A673 (cell line): ENCODE measurements around the gene PPP4R2. TPM values are rescaled to one million over a fixed set of nuclear protein-coding genes. Genes with fewer than 3 reads are reported as not detected.

ENCODE experiments used
- BruUV-seq: library from RNA; stranded (reverse); fragments of 400-500 nt; replicated peaks from 2 replicates; lab custom pipeline; 2021; lab: Mats Ljungman, UMichigan
- CTCF ChIA-PET: fragments of 300-600 bp; sonication (Branson Sonifier 250); formaldehyde crosslinking; loops from one replicate; lab custom pipeline; 2022; ENCODE audit warnings: antibody characterized with exemption; lab: Charles Lee
- POLR2A ChIA-PET: fragments of 300-600 bp; sonication (Branson Sonifier 250); formaldehyde crosslinking; loops from one replicate; lab custom pipeline; 2022; ENCODE audit warnings: antibody characterized with exemption; ENCODE audit not compliant: low non-redundant PET; lab: Charles Lee
- DNase-seq: peaks from one replicate; pipeline ENCODE4 v3.0.0-alpha.2; 2015; ENCODE audit warnings: low spot score
- H3K27ac ChIP-seq: fragments of 200-600 bp; sonication (generic); 2 replicates; pipeline ENCODE4 v1.5.1; 2016; ENCODE audit warnings: mixed run types, low read depth, mild to moderate bottlenecking, mixed read lengths, antibody characterized with exemption, low read length; ENCODE audit not compliant: poor library complexity, severe bottlenecking
- H3K27me3 ChIP-seq: fragments of 200-600 bp; sonication (generic); replicated peaks from 2 replicates; pipeline ENCODE4 v1.6.1; 2017; ENCODE audit warnings: mixed run types, low read depth, mild to moderate bottlenecking, mixed read lengths, antibody characterized with exemption, low read length; ENCODE audit not compliant: insufficient read depth, poor library complexity
- H3K36me3 ChIP-seq: fragments of 200-600 bp; sonication (generic); 2 replicates; pipeline ENCODE4 v1.6.1; 2016; ENCODE audit warnings: mixed run types, mild to moderate bottlenecking, mixed read lengths, antibody characterized with exemption, low read length; ENCODE audit not compliant: insufficient read depth, poor library complexity, severe bottlenecking
- H3K4me1 ChIP-seq: fragments of 200-600 bp; sonication (generic); 2 replicates; pipeline ENCODE4 v1.6.1; 2017; ENCODE audit warnings: mixed run types, mild to moderate bottlenecking, mixed read lengths, antibody characterized with exemption, low read length; ENCODE audit not compliant: insufficient read depth, poor library complexity, severe bottlenecking
- H3K4me3 ChIP-seq: fragments of 200-600 bp; sonication (generic); 2 replicates; pipeline ENCODE4 v1.5.1; 2016; ENCODE audit warnings: low read depth, mixed run types, mild to moderate bottlenecking, mixed read lengths, low read length; ENCODE audit not compliant: poor library complexity, severe bottlenecking
- H3K9me3 ChIP-seq: fragments of 200-600 bp; sonication (generic); 2 replicates; pipeline ENCODE4 v1.6.1; 2016; ENCODE audit warnings: mixed run types, low read depth, mild to moderate bottlenecking, mixed read lengths, antibody characterized with exemption, low read length; ENCODE audit not compliant: poor library complexity, severe bottlenecking
- CTCF ChIP-seq: fragments of 300-800, 200-600 bp; sonication (generic); conservative IDR thresholded peaks from 2 replicates; pipeline ENCODE4 v1.5.1; 2017; ENCODE audit warnings: low read depth, mild to moderate bottlenecking, antibody characterized with exemption, low read length, moderate library complexity, mixed read lengths
- EZH2 ChIP-seq: fragments of 200-600 bp; sonication (generic); IDR thresholded peaks from 2 replicates; pipeline ENCODE4 v1.6.1; 2017; ENCODE audit warnings: borderline replicate concordance, low read depth, mild to moderate bottlenecking, mixed read lengths, antibody characterized with exemption, low read length; ENCODE audit not compliant: poor library complexity, severe bottlenecking
- intact Hi-C: fragments of 100-400 bp; cut with micrococcal nuclease; formaldehyde crosslinking; loops from one replicate; pipeline ENCODE4 v1.10.0; 2022; ENCODE audit not compliant: unreplicated experiment
- total RNA-seq: library from RNA; stranded (reverse); gene quantifications from 2 replicates; pipeline ENCODE4 v1.2.3, GENCODE V29; 2021

PPP4R2 gene
- total RNA-seq, 1 experiment from 2014 or later: 41.4 TPM

- Histone ChIP-seq H3K9me3 (no peaks in the 10 kb centered on the region), H3K4me3 (peak overlapping the region; percentile 76), H3K4me1 (peaks cover 17% of the 10 kb centered on the region), H3K27ac (no peak overlapping the region), H3K36me3 (peaks cover 18% of the 10 kb centered on the region), H3K27me3 (no peaks in the 10 kb centered on the region)
- CTCF ChIA-PET: no interaction called here
- DNase-seq: no peak
- TF ChIP-seq CTCF (no peak), EZH2 (no peak)
- POLR2A ChIA-PET: no interaction called here
- intact Hi-C loops: loop anchor here (5.0 kb wide), 1 partner anchor 51 kb away; no protein-coding TSS in a partner anchor
- no TSS peak for BruUV-seq
These were observed 514 bp upstream of the PPP4R2 start for GRCh38 chr3:72996121-72996472.

DNA sequence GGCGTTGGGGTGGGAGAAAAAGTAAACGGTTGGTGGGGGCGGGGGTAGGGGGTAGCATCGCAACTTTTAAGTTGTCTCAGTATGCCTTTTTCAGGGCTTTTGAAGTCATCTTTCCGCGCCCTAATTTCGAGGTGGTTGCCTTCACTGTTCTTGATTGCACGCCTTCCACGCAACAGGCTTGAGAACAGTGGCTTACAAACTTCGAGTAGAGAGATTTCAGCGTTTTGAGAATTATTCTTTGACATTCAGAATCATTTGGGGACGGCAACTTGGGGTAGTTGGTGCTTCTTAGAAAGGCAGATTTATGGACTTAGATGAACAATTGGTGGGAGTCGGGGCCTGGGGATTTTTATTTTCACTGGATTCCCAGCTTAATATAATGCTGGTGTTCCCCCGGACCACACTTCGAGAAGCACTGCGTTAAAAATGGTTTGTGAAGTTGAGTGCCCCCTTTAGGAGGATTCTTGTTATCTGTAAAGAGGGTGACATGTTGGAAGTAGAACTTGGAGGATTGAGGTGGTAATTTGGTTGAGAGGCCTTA is 880 bp downstream of the PPP4R2 start:
- POLR2A ChIA-PET: no interaction called here
- H3K4me3 ChIP-seq: peak overlapping the region; percentile 76
- TSS peak; percentile 56 for BruUV-seq
- intact Hi-C loops: loop anchor here (5.0 kb wide), 1 partner anchor 50 kb away; no protein-coding TSS in a partner anchor
- H3K4me1 ChIP-seq: peaks cover 17% of the 10 kb centered on the region
- H3K9me3 ChIP-seq: no peaks in the 10 kb centered on the region
- peaks cover 18% of the 10 kb centered on the region for H3K36me3 ChIP-seq
- CTCF ChIA-PET: interaction anchor here (0.5 to 0.7 kb wide), 2 partner anchors 19 to 48 kb away, joined by 4 read pairs; no protein-coding TSS in a partner anchor
- peak; percentile 65 for DNase-seq
- H3K27me3 ChIP-seq: no peaks in the 10 kb centered on the region
- TF ChIP-seq EZH2 (no peak), CTCF (peak; percentile 52)
- peak overlapping the region; percentile 83 for H3K27ac ChIP-seq

DNA sequence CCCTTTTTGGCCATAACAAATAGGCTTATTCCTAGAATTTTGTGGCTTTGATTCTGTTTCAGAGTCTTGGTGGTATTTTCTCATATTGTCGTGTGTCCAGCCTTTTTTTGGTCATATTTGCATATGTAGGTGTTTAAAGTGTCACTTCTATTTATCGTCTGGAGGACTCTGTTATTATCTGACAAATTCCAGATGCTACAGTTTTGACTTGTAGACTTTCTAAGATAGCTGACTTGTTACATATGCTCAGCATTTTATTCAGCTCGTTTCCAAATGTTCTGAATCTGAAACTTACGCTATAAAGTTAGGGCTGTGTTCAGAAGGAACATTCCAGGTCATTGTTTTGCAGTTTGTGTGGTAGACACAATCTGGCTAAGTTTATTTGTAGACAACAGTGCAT is 1.9 kb downstream of the PPP4R2 start:
- TF ChIP-seq CTCF (no peak), EZH2 (no peak)
- peaks cover 17% of the 10 kb centered on the region for H3K4me1 ChIP-seq
- no peak for DNase-seq
- BruUV-seq: no TSS peak
- ChIA-PET CTCF (no interaction called here), POLR2A (no interaction called here)
- H3K36me3 ChIP-seq: peaks cover 21% of the 10 kb centered on the region
- intact Hi-C loops: loop anchor here (5.0 kb wide), 1 partner anchor 49 kb away; no protein-coding TSS in a partner anchor
- peak overlapping the region; percentile 76 for H3K4me3 ChIP-seq
- no peak overlapping the region for H3K27ac ChIP-seq
- no peaks in the 10 kb centered on the region for H3K27me3 ChIP-seq
- no peaks in the 10 kb centered on the region for H3K9me3 ChIP-seq
